Measurements from ENCODE around the gene TMEM82.

The TMEM82 gene

GRCh38 chr1:15757575-15758342 lies 15.5 kb downstream of the TMEM82 start:
- no peak for DNase-seq

- peak; percentile 9 for DNase-seq
These were observed 16.1 kb downstream of the TMEM82 start, which contains the start of gene FBLIM1 for GRCh38 chr1:15758343-15758931. Gene FBLIM1 (plus strand): TSS chr1:15758795. CDS start chr1:15764984, 6,189 bp downstream.

GRCh38 chr1:15758953-15759661 lies 16.8 kb downstream of the TMEM82 start:
- DNase-seq, result no peak

GRCh38 chr1:15760520-15761211 lies 18.4 kb downstream of the TMEM82 start:
- DNase-seq, result no peak

GRCh38 chr1:15761366-15762128 lies 19.2 kb downstream of the TMEM82 start:
- DNase-seq, result no peak

GRCh38 chr1:15762546-15762945 lies 20.2 kb downstream of the TMEM82 start:
- DNase-seq, result no peak

- DNase-seq, result no peak
These were observed 22.0 kb downstream of the TMEM82 start for GRCh38 chr1:15764269-15764764.

GRCh38 chr1:15764890-15765289 lies 22.6 kb downstream of the TMEM82 start:
- DNase-seq, result no peak

- DNase-seq, result no peak
These were observed 23.3 kb downstream of the TMEM82 start for GRCh38 chr1:15765495-15766194.

- DNase-seq, result no peak
These were observed 25.6 kb downstream of the TMEM82 start for GRCh38 chr1:15767941-15768340.

- DNase-seq, result no peak
These were observed 26.1 kb downstream of the TMEM82 start for GRCh38 chr1:15768388-15768787.

- DNase-seq, result no peak
These were observed 28.1 kb downstream of the TMEM82 start for GRCh38 chr1:15770313-15770962.

- no peak for DNase-seq
These were observed 29.7 kb downstream of the TMEM82 start for GRCh38 chr1:15771836-15772515.

GRCh38 chr1:15775706-15776105 lies 33.4 kb downstream of the TMEM82 start:
- no peak for DNase-seq

- no peak for DNase-seq
These were observed 35.8 kb downstream of the TMEM82 start for GRCh38 chr1:15777909-15778707.

GRCh38 chr1:15785683-15786082 lies 43.4 kb downstream of the TMEM82 start:
- DNase-seq, result no peak

GRCh38 chr1:15786581-15786980 lies 44.3 kb downstream of the TMEM82 start:
- no peak for DNase-seq

GRCh38 chr1:15788624-15789301 lies 46.5 kb downstream of the TMEM82 start:
- no peak for DNase-seq

- no peak for DNase-seq
These were observed 53.8 kb downstream of the TMEM82 start for GRCh38 chr1:15796086-15796462.
